ENCODE measurements around the gene PIGV. TPM values are rescaled to one million over a fixed set of nuclear protein-coding genes. Genes with fewer than 3 reads are reported as not detected.

The PIGV gene
- polyA plus RNA-seq, 1 donor from 2014 or later: 4.7 TPM

GRCh38 chr1:26779098-26779668 lies 8.6 kb upstream of the PIGV start:
- Histone ChIP-seq H3K9me2 (ENCODE audit: insufficient read depth, low read length) (no peaks in the 10 kb centered on the region), H3K36me3 (ENCODE audit: insufficient read depth, low read length) (peaks cover 10% of the 10 kb centered on the region), H4K20me1 (ENCODE audit: insufficient read depth) (no peaks in the 10 kb centered on the region), H3K4me3 (ENCODE audit: low read length) (no peak overlapping the region), H3K9ac (ENCODE audit: low read length) (no peak overlapping the region), H3K27ac (ENCODE audit: low read length) (no peak overlapping the region), H3K79me2 (replicated peaks; ENCODE audit: insufficient read depth, low read length) (peaks cover 4% of the 10 kb centered on the region), H3K4me2 (ENCODE audit: low read length) (no peak overlapping the region), H3K27me3 (ENCODE audit: insufficient read depth, low read depth, low read length) (no peaks in the 10 kb centered on the region), H3F3A (ENCODE audit: insufficient read depth, low read length, poor library complexity, severe bottlenecking) (no peaks in the 10 kb centered on the region), H2AFZ (ENCODE audit: low read depth, low read length) (no peak overlapping the region), H3K9me3 (ENCODE audit: low read length) (no peaks in the 10 kb centered on the region)
- TF ChIP-seq POLR2AphosphoS5 (IDR thresholded peaks at IDR 0.05): no peak
- no peak for TF ChIP-seq MXI1 (conservative IDR thresholded peaks at IDR 0.05; ENCODE audit: poor library complexity, severe bottlenecking)
- no peak for TF ChIP-seq SMC3 (conservative IDR thresholded peaks at IDR 0.05; ENCODE audit: poor library complexity)
- no peak for TF ChIP-seq TAF1 (IDR thresholded peaks at IDR 0.05; ENCODE audit: low read depth)
- no peak for TF ChIP-seq EZH2 (IDR thresholded peaks at IDR 0.05; ENCODE audit: borderline replicate concordance, insufficient read depth, low read length, poor library complexity, severe bottlenecking)
- TF ChIP-seq, protein P1, sequence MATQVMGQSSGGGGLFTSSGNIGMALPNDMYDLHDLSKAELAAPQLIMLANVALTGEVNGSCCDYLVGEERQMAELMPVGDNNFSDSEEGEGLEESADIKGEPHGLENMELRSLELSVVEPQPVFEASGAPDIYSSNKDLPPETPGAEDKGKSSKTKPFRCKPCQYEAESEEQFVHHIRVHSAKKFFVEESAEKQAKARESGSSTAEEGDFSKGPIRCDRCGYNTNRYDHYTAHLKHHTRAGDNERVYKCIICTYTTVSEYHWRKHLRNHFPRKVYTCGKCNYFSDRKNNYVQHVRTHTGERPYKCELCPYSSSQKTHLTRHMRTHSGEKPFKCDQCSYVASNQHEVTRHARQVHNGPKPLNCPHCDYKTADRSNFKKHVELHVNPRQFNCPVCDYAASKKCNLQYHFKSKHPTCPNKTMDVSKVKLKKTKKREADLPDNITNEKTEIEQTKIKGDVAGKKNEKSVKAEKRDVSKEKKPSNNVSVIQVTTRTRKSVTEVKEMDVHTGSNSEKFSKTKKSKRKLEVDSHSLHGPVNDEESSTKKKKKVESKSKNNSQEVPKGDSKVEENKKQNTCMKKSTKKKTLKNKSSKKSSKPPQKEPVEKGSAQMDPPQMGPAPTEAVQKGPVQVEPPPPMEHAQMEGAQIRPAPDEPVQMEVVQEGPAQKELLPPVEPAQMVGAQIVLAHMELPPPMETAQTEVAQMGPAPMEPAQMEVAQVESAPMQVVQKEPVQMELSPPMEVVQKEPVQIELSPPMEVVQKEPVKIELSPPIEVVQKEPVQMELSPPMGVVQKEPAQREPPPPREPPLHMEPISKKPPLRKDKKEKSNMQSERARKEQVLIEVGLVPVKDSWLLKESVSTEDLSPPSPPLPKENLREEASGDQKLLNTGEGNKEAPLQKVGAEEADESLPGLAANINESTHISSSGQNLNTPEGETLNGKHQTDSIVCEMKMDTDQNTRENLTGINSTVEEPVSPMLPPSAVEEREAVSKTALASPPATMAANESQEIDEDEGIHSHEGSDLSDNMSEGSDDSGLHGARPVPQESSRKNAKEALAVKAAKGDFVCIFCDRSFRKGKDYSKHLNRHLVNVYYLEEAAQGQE (IDR thresholded peaks at IDR 0.05; ENCODE audit: borderline replicate concordance): no peak
- TF ChIP-seq EP300 (conservative IDR thresholded peaks at IDR 0.05; ENCODE audit: poor library complexity, severe bottlenecking): no peak
- TF ChIP-seq, protein P2, sequence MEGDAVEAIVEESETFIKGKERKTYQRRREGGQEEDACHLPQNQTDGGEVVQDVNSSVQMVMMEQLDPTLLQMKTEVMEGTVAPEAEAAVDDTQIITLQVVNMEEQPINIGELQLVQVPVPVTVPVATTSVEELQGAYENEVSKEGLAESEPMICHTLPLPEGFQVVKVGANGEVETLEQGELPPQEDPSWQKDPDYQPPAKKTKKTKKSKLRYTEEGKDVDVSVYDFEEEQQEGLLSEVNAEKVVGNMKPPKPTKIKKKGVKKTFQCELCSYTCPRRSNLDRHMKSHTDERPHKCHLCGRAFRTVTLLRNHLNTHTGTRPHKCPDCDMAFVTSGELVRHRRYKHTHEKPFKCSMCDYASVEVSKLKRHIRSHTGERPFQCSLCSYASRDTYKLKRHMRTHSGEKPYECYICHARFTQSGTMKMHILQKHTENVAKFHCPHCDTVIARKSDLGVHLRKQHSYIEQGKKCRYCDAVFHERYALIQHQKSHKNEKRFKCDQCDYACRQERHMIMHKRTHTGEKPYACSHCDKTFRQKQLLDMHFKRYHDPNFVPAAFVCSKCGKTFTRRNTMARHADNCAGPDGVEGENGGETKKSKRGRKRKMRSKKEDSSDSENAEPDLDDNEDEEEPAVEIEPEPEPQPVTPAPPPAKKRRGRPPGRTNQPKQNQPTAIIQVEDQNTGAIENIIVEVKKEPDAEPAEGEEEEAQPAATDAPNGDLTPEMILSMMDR (IDR thresholded peaks at IDR 0.05; ENCODE audit: poor library complexity, severe bottlenecking): no peak
- no peak for TF ChIP-seq RAD21 (conservative IDR thresholded peaks at IDR 0.05)

GRCh38 chr1:26780344-26780957 lies 7.3 kb upstream of the PIGV start:
- no peaks in the 10 kb centered on the region for H3K9me3 ChIP-seq (ENCODE audit: low read length)
- TF ChIP-seq RAD21 (conservative IDR thresholded peaks at IDR 0.05) (no peak), POLR2AphosphoS5 (IDR thresholded peaks at IDR 0.05) (peak; percentile 6), TAF1 (IDR thresholded peaks at IDR 0.05; ENCODE audit: low read depth) (no peak), EP300 (conservative IDR thresholded peaks at IDR 0.05; ENCODE audit: poor library complexity, severe bottlenecking) (no peak)
- TF ChIP-seq, protein P1 (IDR thresholded peaks at IDR 0.05; ENCODE audit: borderline replicate concordance): no peak
- TF ChIP-seq, protein P2 (IDR thresholded peaks at IDR 0.05; ENCODE audit: poor library complexity, severe bottlenecking): no peak
- H3K4me2 ChIP-seq (ENCODE audit: low read length): no peak overlapping the region
- no peak overlapping the region for H3K27ac ChIP-seq (ENCODE audit: low read length)
- no peaks in the 10 kb centered on the region for H3K27me3 ChIP-seq (ENCODE audit: insufficient read depth, low read depth, low read length)
- peaks cover 13% of the 10 kb centered on the region for H3K36me3 ChIP-seq (ENCODE audit: insufficient read depth, low read length)
- H3K9ac ChIP-seq (ENCODE audit: low read length): no peak overlapping the region
- H3K4me3 ChIP-seq (ENCODE audit: low read length): no peak overlapping the region
- no peak overlapping the region for H2AFZ ChIP-seq (ENCODE audit: low read depth, low read length)
- no peaks in the 10 kb centered on the region for H3K9me2 ChIP-seq (ENCODE audit: insufficient read depth, low read length)
- H3K79me2 ChIP-seq (replicated peaks; ENCODE audit: insufficient read depth, low read length): peaks cover 4% of the 10 kb centered on the region
- H3F3A ChIP-seq (ENCODE audit: insufficient read depth, low read length, poor library complexity, severe bottlenecking): no peaks in the 10 kb centered on the region
- H4K20me1 ChIP-seq (ENCODE audit: insufficient read depth): no peaks in the 10 kb centered on the region
